HepG2 (cell line): ENCODE measurements around the gene PIK3C2B. TPM values are rescaled to one million over a fixed set of nuclear protein-coding genes. Genes with fewer than 3 reads are reported as not detected.

ENCODE experiments used
- ATAC-seq: fragments of 200-7000 bp; cut with Tn5 transposase; 3 replicates; pipeline ENCODE4 v1.9.1; 2020; ENCODE audit warnings: mild to moderate bottlenecking, moderate library complexity
- BruUV-seq: library from RNA; stranded (reverse); fragments of 400-500 nt; replicated peaks from 2 replicates; lab custom pipeline; 2021; lab: Mats Ljungman, UMichigan
- CTCF ChIA-PET: fragments of 300-600 bp; formaldehyde crosslinking; extraction: SDS; loops from one replicate; lab custom pipeline; 2021; ENCODE audit warnings: low total read pairs, inconsistent platforms, low intra/inter-chr PET ratio; lab: Yijun Ruan, JAX
- POLR2A ChIA-PET: fragments of 350-600 bp; sonication (Branson Sonifier 250); formaldehyde crosslinking; loops from one replicate; lab custom pipeline; 2020; ENCODE audit warnings: antibody characterized with exemption, inconsistent platforms; lab: Yijun Ruan, JAX
- DNase-seq: peaks from one replicate; pipeline ENCODE4 v3.0.0-alpha.2; 2015; ENCODE audit warnings: low spot score
- FAIRE-seq: peaks from 3 replicates; lab custom pipeline; 2011; peaks lifted over from hg19 to GRCh38; lab: Jason Lieb, UNC
- H2AFZ ChIP-seq: one replicate; pipeline ENCODE4 v1.6.1; 2011; ENCODE audit warnings: low read length, inconsistent platforms
- H3K27ac ChIP-seq: fragments of 300-600 bp; 3 replicates; pipeline ENCODE4 v1.8.0; 2011; ENCODE audit warnings: mixed run types, mild to moderate bottlenecking, mixed read lengths, low read length, inconsistent platforms; ENCODE audit not compliant: insufficient read depth; ENCODE audit errors: extremely low read length
- H3K27me3 ChIP-seq, 2 experiments: fragments of 200-600 bp in 1 of 2; 2 replicates in 1 of 2; 3 replicates in 1 of 2; pipeline versions ENCODE4 v1.6.0 to v1.8.0; 2011; ENCODE audit warnings: low read length in 2 of 2, mild to moderate bottlenecking in 2 of 2, moderate library complexity in 2 of 2, inconsistent platforms in 1 of 2; ENCODE audit not compliant: insufficient read depth in 2 of 2, control insufficient read depth in 1 of 2
- H3K36me3 ChIP-seq, 2 experiments: fragments of 200-600 bp in 1 of 2; replicated peaks in 1 of 2; 2 replicates in 1 of 2; 3 replicates in 1 of 2; pipeline versions ENCODE4 v1.5.1 to v1.8.0; 2011; ENCODE audit warnings: low read length in 2 of 2, inconsistent platforms in 1 of 2; ENCODE audit not compliant: insufficient read depth in 2 of 2, control insufficient read depth in 1 of 2
- H3K4me1 ChIP-seq: 2 replicates; pipeline ENCODE4 v1.5.1; 2012; ENCODE audit warnings: low read length, inconsistent platforms; ENCODE audit not compliant: insufficient read depth
- H3K4me2 ChIP-seq: 2 replicates; pipeline ENCODE4 v1.6.0; 2011; ENCODE audit warnings: low read depth, low read length, inconsistent platforms
- H3K4me3 ChIP-seq, 3 experiments: fragments of 200-600 bp in 1 of 3; sonication (generic), shearing (Covaris generic) in 1 of 3; replicated peaks in 1 of 3; 2 replicates each; pipeline ENCODE4 v1.5.1; 2011 to 2016; ENCODE audit warnings: low read length in 3 of 3, inconsistent platforms in 2 of 3, low read depth in 2 of 3, mild to moderate bottlenecking in 2 of 3, control low read depth in 1 of 3, mixed read lengths in 1 of 3; ENCODE audit not compliant: insufficient read depth in 1 of 3
- H3K79me2 ChIP-seq: one replicate; pipeline ENCODE4 v1.6.1; 2011; ENCODE audit warnings: low read length, inconsistent platforms; ENCODE audit not compliant: insufficient read depth
- H3K9ac ChIP-seq: 2 replicates; pipeline ENCODE4 v1.6.0; 2011; ENCODE audit warnings: mild to moderate bottlenecking, low read depth, low read length, inconsistent platforms; ENCODE audit not compliant: insufficient read depth
- H3K9me3 ChIP-seq: 2 replicates; pipeline ENCODE4 v1.5.1; 2012; ENCODE audit warnings: mild to moderate bottlenecking, low read length
- H4K20me1 ChIP-seq: 2 replicates; pipeline ENCODE4 v1.6.0; 2011; ENCODE audit warnings: inconsistent platforms, mild to moderate bottlenecking, low read length, moderate library complexity; ENCODE audit not compliant: insufficient read depth
- FOXP1 ChIP-seq, 2 experiments: fragments of 450-650 bp in 1 of 2; IDR thresholded peaks; 2 replicates each; pipeline ENCODE4 v1.6.1; 2017 to 2018; ENCODE audit warnings: antibody characterized with exemption in 1 of 2
- HNF1B ChIP-seq: sonication (generic); formaldehyde crosslinking; IDR thresholded peaks from 2 replicates; pipeline ENCODE4 v1.5.1; 2020; ENCODE audit warnings: mild to moderate bottlenecking, moderate library complexity, missing genetic modification reagents
- KIAA2018 ChIP-seq: sonication (generic); formaldehyde crosslinking; IDR thresholded peaks from 2 replicates; pipeline ENCODE4 v1.5.0; 2020; ENCODE audit warnings: mild to moderate bottlenecking, missing genetic modification reagents, borderline replicate concordance
- PHF8 ChIP-seq: sonication (generic); formaldehyde crosslinking; IDR thresholded peaks from 2 replicates; pipeline ENCODE4 v1.5.0; 2020; ENCODE audit warnings: missing genetic modification reagents
- POLR2G ChIP-seq: fragments of 200-400 bp; formaldehyde crosslinking; IDR thresholded peaks from 2 replicates; pipeline ENCODE4 v1.6.1; 2018; ENCODE audit warnings: mild to moderate bottlenecking, low read depth, low read length, moderate library complexity
- RARG ChIP-seq: sonication (generic); formaldehyde crosslinking; IDR thresholded peaks from 2 replicates; pipeline ENCODE4 v1.4.0; 2020; ENCODE audit warnings: low read depth, mild to moderate bottlenecking, missing genetic modification reagents
- ZNF367 ChIP-seq: sonication (generic); formaldehyde crosslinking; IDR thresholded peaks from 2 replicates; pipeline ENCODE4 v1.4.0; 2020; ENCODE audit warnings: missing genetic modification reagents, borderline replicate concordance
- WGBS: methylation state at CpG from one replicate; pipeline ENCODE4 v1.1.6; 2017; ENCODE audit warnings: low lambda C conversion rate; 5-methylcytosine and 5-hydroxymethylcytosine counted together
- in situ Hi-C: cut with HindIII; loops from 2 replicates; pipeline ENCODE4 v1.10.0; 2017; ENCODE audit warnings: low pct_unique_long_range_greater_than_20kb; ENCODE audit not compliant: extremely low pct_ligation_motif_present
- intact Hi-C: fragments of 100-400 bp; cut with micrococcal nuclease; formaldehyde crosslinking; loops from one replicate; pipeline ENCODE4 v1.10.0; 2022; ENCODE audit not compliant: unreplicated experiment
- polyA plus RNA-seq, 8 experiments: library from polyadenylated mRNA; depleted of rRNA in 3 of 8; stranded (reverse) in 7 of 8; unstranded in 1 of 8; fragments of >200 nt; fragmentation: Illumina TruSeq in 4 of 8; extraction: Trizol in 4 of 8; gene quantifications; 2 replicates each; pipeline versions ENCODE4 v1.2.1 to v1.2.3, GENCODE V29; 2011 to 2016; ENCODE audit warnings: low read depth in 4 of 8, missing spikeins in 1 of 8, mixed read lengths in 1 of 8; ENCODE audit not compliant: insufficient read depth in 1 of 8
- total RNA-seq, 5 experiments: library from RNA; depleted of rRNA; stranded (reverse); fragments of >200 nt; fragmentation: Illumina TruSeq; extraction: Trizol; gene quantifications; 2 replicates each; pipeline ENCODE4 v1.2.3, GENCODE V29; 2016; ENCODE audit warnings: low read depth in 1 of 5

The PIK3C2B gene
- total and polyA plus RNA-seq, 2 of the 13 experiments (the other 11 are each of a cell fraction or from before 2014, with no cell fraction given), result 3.4 to 4.5 TPM

- H3K79me2 ChIP-seq, result no peaks in the 10 kb centered on the region
- H2AFZ ChIP-seq, result no peak overlapping the region
- FAIRE-seq (no peak), DNase-seq (no peak), ATAC-seq (no peak)
- no TSS peak for BruUV-seq
- H4K20me1 ChIP-seq, result no peaks in the 10 kb centered on the region
- H3K9me3 ChIP-seq, result no peaks in the 10 kb centered on the region
- no peaks in the 10 kb centered on the region for H3K27me3 ChIP-seq
- WGBS, result 84% methylated on average over 10 of the region's 11 CpGs
- in situ Hi-C loops (no loop called here), intact Hi-C loops (no loop called here)
- peaks cover 4% of the 10 kb centered on the region in 2 experiments; a peak in 3 of 5 replicates for H3K36me3 ChIP-seq
- POLR2A ChIA-PET, result no interaction called here
- no peaks in the 10 kb centered on the region for H3K4me1 ChIP-seq
- no peak overlapping the region for H3K4me3 ChIP-seq
- H3K4me2 ChIP-seq, result no peak overlapping the region
- TF ChIP-seq ZNF367 (CRISPR knock-in tag), result no peak
- no peak for TF ChIP-seq RARG (CRISPR knock-in tag)
- no peak for TF ChIP-seq HNF1B (CRISPR knock-in tag)
- no peak for TF ChIP-seq PHF8 (CRISPR knock-in tag)
- TF ChIP-seq POLR2G, result no peak
- CTCF ChIA-PET, result no interaction called here
- H3K9ac ChIP-seq, result no peak overlapping the region
- H3K27ac ChIP-seq, result no peak overlapping the region
Measured at GRCh38 chr1:204461331-204462228, 33.0 kb downstream of the PIK3C2B start.

- in situ Hi-C loops (no loop called here), intact Hi-C loops (no loop called here)
- ATAC-seq (no peak), DNase-seq (no peak), FAIRE-seq (no peak)
- H3K4me1 ChIP-seq, result no peaks in the 10 kb centered on the region
- no peak overlapping the region for H2AFZ ChIP-seq
- H3K9ac ChIP-seq, result no peak overlapping the region
- H3K9me3 ChIP-seq, result no peaks in the 10 kb centered on the region
- no peak overlapping the region for H3K27ac ChIP-seq
- 94% methylated on average over 7 of the region's 8 CpGs for WGBS
- H3K4me2 ChIP-seq, result no peak overlapping the region
- ChIA-PET CTCF (no interaction called here), POLR2A (no interaction called here)
- no peaks in the 10 kb centered on the region for H3K79me2 ChIP-seq
- no peaks in the 10 kb centered on the region for H3K27me3 ChIP-seq
- H3K36me3 ChIP-seq, result peaks cover 4 to 7% of the 10 kb centered on the region in 2 experiments; a peak in 3 of 5 replicates
- no TSS peak for BruUV-seq
- H3K4me3 ChIP-seq, result no peak overlapping the region
- H4K20me1 ChIP-seq, result no peaks in the 10 kb centered on the region
- no peak for TF ChIP-seq KIAA2018 (CRISPR knock-in tag)
- TF ChIP-seq FOXP1 (IDR thresholded peaks at IDR 0.05), result no peak
- TF ChIP-seq FOXP1 (CRISPR knock-in tag; IDR thresholded peaks at IDR 0.05), result no peak
Measured at GRCh38 chr1:204460346-204460745, 34.3 kb downstream of the PIK3C2B start.
